GM21515 (cell line): Measurements from ENCODE around the gene C12orf43.
A peak's percentile ranks its signal among the peaks of the same experiment; 100 is the strongest.
"Not testable (repeated sequence)": the region's sequence is repeated elsewhere in the genome, so short reads cannot be mapped to it uniquely, and the experiment has no call there.

Experiments
- ATAC-seq: cut with Tn5 transposase; IDR thresholded peaks from one replicate; pipeline ENCODE4 v1.9.1; 2021; ENCODE audit not compliant: unreplicated experiment

Gene C12orf43, protein sequence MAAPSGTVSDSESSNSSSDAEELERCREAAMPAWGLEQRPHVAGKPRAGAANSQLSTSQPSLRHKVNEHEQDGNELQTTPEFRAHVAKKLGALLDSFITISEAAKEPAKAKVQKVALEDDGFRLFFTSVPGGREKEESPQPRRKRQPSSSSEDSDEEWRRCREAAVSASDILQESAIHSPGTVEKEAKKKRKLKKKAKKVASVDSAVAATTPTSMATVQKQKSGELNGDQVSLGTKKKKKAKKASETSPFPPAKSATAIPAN

DNA sequence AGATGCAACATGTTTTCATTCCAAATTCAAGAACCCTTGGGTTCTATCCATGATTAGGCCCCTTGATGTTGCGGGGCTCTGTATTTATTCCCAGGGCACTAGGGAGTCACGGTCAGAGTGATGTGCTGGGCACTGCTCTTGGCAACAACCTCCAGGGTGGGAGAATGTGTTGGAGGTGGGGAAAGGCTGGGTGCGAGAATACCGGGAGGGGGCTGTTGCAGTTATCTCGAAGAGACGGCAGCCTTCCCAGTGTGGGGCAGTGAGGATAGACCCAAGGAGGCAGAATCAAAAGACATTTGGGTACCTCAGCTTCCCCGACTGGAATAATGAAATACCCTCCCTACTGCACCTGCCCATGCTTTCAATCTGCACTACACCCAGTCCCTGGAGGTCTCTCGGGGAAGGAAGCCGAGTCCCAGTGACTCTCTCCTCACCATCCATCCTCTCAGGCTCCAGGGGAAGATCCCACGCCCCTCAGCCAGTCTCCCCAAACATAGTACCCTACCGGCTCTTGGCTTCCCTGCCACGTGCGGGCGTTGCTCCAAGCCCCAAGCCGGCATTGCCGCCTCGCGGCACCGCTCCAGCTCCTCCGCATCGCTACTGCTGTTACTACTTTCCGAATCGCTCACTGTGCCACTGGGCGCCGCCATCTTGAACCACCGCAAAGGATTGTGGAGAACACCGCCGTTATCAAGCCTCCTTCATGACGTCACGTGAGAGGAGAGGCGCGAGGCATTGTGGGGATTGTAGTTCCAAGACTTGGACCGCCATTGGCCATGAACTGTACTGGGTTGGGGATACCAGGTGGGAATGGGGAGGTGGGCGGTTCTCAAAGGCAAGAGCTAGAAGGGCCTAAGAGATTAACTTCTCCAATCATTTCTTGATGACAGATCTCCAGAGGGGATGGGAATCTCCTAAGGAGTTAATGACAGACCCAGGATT, at the start of gene C12orf43:
TSS of gene C12orf43 (minus strand) at position 663 of the 942 bp plus-strand sequence. CDS start at position 650, 13 bp downstream.
- ATAC-seq: peak; percentile 92

DNA sequence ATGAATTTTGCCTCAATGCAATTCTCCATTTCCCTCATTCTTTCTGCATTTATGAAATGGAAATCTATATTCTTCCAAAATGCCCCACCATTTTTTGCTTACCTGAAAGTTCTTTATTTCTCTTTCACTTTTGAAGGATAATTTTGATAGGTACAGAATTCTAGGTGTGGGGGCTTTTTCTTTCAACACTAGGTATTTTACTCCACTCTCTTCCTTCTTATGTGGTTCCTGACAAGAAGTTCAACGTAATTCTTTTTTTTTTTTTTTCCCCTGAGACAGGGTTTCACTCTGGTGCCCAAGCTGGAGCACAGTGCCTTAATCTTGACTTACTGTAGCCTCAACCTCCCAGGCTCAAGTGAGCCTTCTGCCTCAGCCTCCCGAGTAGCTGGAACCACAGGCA, 49.1 kb upstream of the C12orf43 start:
- no peak for ATAC-seq

DNA sequence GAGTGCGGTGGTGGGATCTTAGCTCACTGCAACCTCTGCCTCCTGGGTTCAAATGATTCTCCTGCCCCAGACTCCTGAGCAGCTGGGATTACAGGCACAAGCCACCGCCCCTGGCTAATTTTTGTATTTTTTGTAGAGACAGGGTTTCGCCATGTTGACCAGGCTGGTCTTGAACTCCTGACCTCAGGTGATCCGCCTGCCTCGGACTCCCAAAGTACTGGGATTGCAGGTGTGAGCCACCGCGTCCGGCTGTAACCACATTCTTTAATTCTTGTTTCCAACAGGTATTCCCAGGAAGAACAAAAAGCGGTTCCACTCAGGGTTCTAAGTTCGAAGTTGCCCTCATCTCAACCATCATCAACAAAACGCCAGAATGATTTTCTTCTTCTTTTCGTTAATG, 48.3 kb upstream of the C12orf43 start:
- ATAC-seq: not testable (repeated sequence)

DNA sequence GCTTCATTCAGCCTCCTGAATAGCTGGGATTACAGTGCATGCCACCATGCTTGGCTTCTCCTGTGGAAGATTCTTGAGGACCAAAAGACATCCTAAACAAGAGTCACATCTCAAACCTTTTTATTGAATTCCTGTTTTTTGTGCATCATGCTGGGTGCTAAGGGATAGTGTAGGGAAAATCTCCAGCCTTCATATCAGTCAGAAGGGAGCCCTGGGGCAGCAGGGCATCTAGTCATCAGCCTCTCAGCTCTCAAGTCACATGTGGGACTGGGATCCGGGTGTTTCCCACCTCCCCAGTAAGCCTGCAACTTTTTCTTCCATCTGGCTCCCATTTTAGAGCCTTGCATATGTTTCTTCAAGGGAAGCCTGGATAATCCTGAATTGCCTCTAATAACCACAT, 47.8 kb upstream of the C12orf43 start:
- ATAC-seq: no peak

DNA sequence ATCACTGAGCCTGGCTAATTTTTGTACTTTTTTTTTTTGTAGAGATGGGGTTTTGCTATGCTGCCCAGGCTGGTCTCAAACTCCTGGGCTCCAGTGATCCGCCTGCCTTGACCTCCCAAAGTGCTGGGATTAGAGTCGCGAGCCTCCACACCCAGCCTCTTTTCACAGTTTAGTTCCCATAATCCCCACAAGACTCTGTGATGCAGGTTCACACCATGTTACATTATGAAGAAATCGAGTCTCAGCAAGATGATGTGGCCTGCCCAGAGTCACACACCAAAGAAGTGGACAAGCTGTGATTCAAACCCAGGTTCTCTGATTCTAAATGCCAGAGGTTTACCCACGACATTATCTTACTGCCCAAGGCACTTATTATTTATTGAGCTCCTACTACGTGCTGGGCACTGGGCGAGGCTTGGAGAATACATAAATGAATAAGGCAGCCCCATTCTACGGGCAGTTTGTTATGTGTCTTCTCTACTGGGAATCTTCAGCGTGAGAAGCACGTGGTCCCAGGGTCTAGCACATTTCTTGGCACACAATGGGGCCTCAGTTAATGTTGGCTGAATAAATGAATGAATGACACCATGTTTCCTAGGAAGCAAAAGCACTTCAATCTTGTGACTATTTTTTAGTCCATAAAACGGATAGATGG, 46.2 kb upstream of the C12orf43 start:
- no peak for ATAC-seq

DNA sequence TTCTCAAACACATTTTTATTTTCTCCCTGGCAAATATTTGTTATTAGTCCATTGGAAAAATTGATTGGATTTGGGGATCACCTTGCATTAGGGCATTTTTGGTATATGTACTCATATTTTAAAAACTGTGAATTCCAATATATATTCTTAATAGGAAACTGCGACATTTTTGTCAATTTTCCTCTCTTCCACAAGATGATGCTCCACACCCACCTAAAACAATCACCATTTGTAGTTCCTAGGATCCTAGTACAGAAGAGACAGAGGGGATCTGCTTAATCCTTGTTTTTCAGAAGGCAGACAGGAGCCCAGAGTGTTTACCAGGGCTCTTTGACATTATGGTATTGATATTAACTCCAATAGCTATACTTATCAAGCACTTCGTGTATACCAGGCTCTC, 45.5 kb upstream of the C12orf43 start:
- ATAC-seq: no peak

DNA sequence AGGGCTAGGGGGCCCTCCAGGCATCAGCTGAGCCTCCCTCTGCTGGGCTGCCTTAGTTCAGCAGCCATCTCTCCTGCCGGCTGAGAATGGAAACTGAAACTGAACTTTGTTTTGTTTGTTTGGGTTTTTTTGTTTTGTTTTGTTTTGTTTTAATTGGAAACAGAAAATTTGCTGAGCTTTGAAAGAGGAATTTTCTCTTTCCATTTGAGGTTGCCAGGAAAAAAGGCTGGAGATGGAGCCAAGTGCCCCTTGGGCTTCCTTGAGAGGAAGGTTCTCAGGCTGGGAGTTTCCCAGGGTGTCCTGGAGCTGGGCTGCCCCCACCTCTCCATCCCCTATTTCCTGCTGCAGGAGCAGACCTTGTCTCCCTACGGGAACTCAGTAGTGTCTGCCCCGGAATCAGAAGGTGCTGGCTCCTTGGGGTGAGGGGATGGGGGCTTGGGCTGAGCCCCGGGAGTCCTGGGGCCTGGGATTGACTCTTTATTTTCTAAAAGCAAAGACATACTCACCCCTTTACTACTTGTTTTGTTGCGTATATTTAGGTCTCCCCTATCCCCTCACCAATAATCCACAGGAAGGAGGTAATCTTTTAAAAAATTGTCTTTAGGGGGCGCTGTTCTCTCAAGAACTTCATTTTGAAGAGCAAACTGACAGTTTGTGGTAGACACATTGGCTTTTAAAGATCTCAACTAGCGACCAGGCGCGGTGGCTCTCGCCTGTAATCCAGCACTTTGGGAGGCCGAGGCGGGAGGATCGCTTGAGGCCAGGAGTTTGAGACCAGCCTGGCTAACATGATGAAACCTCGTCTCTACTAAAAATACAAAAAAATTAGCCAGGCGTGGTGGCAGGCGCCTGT, 44.1 kb upstream of the C12orf43 start:
- ATAC-seq: peak; percentile 85

DNA sequence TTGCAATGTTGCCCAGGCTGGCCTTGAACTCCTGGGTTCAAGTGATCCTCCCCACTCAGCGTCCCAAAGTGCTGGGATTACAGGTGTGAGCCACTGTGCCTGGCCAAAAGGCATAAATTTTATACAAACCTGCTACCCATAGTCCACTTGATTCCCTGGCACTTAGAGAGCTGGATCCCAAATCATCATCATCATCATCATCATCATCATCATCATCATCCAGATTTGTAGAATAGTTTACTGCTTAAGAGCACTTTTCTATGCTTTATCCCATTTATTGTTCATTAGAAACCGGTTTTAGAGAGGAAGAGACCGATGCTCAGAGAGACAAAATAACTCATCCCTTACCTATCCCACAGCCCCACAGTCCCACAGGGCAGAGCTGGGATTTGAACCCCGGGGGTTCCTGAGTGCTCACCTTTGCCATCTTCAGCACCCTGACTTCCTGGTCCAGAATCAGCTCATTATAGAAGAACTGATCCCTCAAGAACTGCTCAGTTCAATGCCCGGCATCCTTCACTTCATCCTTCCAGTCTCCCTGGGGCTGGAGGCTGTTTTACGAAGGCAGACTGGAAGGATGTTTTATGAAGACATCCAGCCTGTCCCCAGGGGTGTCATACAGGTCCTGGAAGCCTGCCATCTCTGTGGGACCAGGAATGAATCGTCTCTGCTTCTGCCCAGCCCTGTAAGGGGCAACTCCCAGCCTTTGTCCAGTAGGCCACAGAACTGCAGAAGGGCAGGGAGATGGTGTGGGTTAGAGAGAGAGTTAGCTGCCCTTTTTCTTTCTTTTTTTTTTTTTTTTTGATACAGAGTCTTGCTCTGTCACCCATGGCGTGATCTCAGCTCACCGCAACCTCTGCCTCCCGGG, 43.0 kb upstream of the C12orf43 start:
- peak; percentile 20 for ATAC-seq

DNA sequence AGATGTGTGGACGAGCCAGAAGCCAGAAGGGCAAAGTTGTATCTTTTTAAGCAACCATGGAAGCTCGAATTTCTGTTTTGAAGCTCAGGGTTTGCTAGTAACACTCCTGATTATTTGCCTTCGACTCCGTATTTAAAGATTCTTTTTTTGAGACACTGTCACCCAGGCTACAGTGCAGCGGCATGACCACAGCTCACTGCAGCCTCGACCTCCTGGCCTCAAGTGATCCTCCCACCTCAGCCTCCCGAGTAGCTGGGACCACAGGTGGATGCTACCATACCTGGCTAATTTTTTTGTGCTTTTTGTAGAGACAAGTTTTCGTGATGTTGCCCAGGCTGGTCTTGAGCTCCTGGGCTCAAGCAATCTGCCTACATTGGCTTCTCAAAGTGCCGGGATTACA, 41.5 kb upstream of the C12orf43 start:
- no peak for ATAC-seq

DNA sequence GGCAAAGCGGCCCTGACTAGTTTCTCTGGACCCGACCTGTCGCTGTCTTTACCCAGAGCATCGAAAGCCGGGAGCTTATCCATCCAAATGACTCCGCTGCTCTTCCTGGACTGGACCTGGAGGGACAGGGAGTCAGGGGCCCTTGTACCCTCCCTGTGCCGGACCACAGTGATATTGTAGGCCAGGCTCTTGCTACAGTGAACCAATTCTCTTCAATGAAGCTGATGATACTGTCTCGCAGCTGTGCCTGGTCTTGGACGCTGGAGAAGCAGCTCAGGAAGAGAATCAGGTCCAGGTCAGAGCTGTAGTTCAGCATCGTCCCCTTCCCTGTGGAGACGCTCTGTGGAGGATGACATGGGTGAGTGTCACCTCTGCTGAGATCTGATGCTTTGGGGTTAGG, 37.4 kb upstream of the C12orf43 start:
- no peak for ATAC-seq

DNA sequence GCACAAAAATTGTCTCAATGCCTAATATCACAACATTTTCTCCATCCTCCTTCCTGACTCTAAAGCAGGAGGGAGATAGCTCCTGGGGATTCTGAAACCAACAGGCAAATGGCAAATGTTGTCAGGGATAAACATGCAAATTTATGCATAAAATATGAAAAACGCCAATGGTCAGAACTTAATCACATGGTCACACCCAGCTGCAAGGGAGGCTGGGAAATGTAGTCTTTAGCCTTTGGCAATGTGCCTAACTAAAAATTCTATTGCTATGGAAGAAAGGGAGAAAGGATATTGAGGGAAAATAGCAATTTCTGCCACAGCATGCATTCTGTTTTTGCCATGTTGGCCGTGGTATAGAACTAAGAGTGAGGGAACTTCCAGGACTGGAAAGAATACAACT, 34.4 kb upstream of the C12orf43 start:
- ATAC-seq: no peak

DNA sequence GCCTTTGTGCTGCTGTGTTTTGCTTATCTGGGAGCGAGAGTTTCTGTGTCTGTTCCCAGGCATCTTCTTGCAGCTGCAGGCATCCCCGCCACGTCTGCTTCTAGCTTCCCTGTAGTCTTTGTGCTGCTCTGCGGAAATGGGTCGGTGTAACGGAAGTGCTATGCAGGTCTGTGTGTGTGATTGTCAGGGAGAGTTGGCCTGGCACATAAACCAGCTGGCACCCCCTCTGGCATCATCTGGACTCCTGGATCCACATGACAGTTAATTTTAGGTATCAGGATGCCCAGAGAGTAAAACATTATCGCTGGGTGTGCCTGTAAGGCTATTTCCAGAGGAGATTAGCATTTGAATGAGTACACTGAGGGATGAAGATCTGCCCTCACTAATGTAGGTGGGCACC, 32.2 kb upstream of the C12orf43 start:
- ATAC-seq: no peak

DNA sequence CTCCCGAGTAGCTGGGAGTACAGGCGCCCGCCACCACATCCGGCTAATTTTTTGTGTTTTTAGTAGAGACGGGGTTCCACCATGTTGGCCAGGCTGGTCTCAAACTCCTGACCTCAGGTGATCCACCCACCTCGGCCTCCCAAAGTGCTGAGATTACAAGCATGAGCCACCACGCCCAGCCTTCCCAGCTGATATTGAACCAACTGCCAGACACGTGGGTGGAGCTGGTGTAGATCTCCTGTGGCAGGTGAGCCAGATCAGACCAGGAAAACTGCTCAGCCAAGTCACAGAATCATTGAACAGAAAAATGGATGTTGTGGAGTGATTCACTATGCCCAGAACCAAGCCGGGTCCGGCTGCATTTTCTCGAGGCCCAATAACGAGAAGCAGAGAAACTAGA, 31.1 kb upstream of the C12orf43 start:
- not testable (repeated sequence) for ATAC-seq

DNA sequence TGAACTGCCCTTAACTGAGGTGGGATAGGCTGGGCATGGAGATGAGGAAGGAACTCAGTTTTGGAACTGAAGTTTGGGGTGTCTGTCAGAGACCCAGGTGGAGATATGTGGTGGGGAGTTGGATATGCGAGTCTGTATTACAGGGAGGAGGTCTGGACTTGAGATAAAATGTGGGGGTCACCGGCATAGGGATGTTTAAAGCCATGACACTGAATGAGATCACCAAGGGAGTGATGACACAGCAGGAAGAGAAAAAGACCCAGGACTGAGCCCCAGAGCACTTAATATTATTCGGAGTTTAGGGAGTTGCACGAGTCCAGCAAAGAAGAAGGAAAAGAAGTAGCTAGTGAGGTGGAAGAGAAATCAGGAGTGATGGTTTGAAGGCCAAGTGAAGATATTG, 26.8 kb upstream of the C12orf43 start:
- ATAC-seq: no peak

DNA sequence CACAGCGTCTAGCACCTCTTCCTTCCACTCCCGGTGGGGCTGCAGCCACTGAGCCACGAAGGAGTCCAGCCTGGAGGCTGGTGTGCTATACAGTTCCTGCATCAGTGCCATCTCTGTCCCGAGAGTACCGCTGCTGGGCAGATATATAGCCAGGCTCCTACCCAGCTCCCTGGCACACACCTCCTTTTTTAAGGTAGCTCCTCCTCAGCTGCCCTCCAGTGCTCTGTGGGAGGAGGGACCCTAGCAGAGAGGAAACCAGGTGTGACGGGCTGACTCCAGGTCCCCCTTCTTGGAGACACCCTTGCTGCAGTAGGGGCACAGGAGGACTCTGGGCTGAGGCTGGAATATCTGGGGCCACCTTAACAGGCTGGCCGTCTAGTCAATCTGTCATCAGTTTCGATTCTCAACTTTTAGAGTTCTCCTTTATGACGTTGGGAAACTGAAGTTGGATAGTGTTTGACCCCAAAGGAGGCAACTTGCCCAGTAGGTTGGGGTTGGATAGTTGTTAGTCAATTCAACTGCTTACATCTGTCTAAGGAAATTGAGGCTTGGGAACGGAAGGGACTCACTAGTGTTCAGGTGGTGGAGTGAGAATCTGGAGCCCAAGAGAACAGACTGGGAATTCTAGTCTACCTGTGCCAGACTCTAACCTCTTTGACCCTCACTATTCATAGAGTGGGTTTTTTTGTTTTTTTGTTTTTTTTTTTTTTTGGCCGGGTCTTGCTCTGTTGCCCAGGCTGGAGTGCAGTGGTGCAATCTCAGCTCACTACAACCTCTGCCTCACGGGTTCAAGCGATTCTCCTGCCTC, 22.8 kb upstream of the C12orf43 start, which contains the start of gene OASL:
TSS of gene OASL (minus strand) at position 386 of the 808 bp plus-strand sequence. CDS start at position 111, 275 bp downstream.
- ATAC-seq: peak; percentile 70

DNA sequence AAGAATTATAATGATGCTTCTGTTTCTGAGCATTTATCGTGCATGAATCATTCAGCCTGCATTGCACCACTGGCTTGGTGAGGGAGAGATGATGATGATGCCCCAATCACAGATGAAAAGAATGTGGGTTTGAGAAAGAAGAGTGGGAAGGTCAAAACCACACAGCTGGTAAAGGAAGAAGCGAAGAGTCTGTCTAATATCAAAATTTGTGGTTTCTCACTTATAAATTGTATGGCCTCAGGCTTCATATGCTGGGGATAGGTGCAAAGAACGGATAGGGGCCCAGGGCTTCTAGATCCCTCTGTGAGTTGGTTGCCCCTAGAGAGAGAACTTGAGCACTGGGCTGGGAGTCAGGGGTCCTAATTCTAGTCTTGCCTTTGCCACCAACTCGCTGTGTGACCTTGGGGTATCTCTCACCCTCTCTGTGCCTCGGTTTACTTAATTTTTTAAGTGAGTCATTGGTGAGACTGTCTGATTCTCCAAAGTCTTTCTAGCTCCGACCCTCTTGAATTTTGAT, 20.6 kb upstream of the C12orf43 start:
- no peak for ATAC-seq

DNA sequence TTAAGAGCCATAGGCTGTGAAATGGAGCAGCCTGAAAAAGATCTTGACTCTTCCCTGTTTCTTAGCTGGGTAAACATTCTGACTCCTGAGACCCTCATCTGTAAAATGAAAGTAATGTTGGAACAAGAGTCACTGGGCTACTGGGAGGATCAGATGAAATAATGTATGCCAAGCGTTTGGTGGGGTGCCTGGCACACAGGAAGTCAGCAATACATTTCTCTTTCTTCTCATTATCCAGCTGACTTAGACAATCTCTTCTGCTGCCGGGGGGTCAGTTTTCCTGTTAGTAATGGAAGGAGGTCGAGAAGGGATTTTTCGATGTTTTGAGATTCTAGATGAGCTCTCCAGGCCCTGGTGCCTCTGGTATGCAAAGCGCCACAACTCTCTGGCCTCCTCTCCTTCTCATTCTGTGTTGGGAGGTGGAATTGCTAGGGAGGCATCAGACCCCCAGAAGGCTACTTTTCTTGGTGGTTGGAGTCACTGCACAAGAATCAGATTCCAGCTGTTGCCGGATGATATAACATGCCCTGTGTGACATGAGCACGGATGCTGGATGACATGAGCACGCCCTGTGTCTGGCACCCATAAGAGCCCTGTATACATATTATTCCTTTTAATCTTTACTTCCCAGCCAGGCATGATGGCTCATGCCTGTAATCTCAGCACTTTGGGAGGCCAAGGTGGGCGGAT, 18.5 kb upstream of the C12orf43 start:
- no peak for ATAC-seq
